NK-92 treated with Interleukin-12 subunit alpha and Interleukin-12 subunit beta, amount 100 ng/mL, for 24 hours (cell line): ENCODE measurements around the gene AIF1.
"Not testable (repeated sequence)": the region's sequence is repeated elsewhere in the genome, so short reads cannot be mapped to it uniquely, and the experiment has no call there.

Source experiments
- DNase-seq: peaks from one replicate; lab custom pipeline; 2025; lab: John Stamatoyannopoulos, UW

The AIF1 gene

DNA sequence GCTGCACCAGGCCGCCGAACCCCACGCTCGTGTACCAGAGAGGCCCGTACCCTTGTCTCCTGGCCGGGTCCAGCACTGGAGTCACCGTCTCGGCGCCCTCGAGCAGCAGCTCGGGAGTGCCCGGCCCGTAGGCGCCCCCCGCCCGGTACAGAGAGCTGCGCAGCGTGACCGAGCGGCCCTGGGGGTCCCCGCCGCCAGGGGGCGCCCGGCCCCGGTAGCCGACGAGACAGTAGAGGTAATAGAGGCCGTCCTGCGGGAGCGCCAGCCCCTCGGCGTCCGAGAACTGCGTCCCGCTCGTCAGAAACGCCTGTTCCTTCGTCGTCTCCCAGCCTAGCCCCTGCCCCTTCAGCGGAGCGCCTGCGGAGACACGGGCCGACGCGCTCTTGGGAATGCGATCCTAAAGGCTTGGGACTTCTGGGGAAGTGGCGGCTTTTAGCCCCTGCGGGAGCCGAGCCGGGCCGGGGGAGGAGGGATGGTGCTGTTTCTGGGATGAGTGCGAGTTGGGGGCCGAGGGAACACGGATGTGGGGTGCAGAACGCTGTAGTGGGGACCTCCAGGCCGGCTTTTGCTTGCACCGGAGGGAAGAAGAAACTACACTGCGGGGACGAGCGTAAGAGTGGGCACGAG lies 34.1 kb upstream of the AIF1 start:
- DNase-seq: peak; percentile 78

DNA sequence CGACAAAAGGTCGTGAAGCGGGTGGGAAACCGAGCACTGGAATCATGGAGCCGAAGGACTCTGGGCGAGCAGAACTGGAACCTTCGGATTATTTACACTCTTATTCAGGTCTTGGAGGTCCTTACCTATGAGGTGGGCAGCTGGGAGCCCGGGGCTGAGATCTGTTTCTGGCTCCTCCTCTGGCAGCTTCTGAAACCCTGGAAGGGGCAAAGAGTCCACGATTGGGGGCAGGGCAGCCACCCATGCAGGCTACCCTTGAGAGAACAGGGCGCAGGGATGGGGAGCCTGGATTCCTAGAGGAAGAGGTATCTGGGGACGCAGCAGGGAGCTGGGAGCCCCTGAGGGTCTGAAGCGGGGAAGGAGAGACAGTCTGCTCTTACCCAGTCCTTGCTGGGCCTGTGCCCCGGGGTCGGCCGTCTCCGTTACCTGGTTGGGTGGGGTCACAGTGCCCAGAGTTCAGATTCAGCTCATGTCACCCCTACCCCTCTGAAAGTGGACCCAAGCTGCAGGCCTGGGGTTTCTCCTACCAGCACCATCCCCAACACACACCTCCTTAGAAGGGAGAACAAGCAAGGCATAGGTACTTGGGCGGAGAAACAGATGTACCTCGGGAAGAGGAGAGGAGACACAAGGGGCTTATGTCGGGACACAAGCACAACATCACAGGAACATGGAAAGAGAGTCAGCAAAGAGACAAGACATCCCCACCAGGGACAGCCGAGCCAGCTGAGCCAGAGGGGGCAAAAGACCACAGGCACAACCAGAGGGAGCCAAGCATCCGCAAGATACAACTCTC lies 33.4 kb upstream of the AIF1 start:
- no peak for DNase-seq

DNA sequence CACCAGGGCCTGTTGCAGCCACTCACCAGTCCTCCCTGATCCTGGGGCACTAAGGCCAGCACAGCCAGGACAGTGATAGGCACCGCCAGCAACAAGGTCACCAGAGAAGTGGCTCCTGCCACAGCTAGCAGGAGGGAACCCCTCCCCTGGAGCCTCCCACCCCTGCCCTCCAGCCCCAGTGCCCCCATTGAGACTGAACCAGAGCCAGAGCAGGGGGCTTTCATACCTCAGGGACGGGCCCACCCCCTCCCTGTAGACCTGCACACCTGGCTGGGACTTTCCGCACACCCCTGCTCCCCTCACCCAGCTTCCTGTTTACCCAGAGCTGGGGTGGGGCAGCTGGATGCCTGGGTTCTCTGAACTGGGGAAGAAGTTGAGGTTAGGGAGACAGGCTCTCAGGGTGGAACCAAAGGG lies 32.8 kb upstream of the AIF1 start, which contains the start of gene LTB:
Gene LTB (minus strand): TSS at position 195 of the 414 bp plus-strand sequence. CDS start 7 bp downstream, at position 188.
- peak; percentile 70 for DNase-seq

DNA sequence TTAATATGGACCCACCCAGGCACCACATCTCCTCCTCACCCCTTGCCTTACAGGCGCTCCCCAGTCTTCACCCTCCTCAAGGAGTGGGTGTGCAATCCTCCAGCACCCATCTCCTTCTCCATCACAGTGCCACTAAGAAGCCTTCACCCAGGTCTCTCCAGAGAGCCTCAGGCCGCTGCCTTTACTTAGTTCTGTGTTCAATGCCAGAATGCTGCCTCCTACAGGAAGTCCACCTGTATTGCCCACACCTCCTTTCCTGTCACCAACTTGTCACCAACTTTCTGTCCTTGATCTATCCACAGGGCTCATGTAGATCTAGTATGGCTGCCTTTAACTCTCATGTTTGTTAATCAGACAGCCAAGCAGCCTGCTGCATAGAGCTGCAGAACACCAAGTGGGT lies 29.5 kb upstream of the AIF1 start:
- DNase-seq: no peak

GRCh38 chr6:31586008-31586407 lies 29.0 kb upstream of the AIF1 start, which contains the start of gene LST1:
TSS of gene LST1 (plus strand) at chr6:31586277. CDS start at chr6:31587300, 1,023 bp downstream.
- DNase-seq: no peak

DNA sequence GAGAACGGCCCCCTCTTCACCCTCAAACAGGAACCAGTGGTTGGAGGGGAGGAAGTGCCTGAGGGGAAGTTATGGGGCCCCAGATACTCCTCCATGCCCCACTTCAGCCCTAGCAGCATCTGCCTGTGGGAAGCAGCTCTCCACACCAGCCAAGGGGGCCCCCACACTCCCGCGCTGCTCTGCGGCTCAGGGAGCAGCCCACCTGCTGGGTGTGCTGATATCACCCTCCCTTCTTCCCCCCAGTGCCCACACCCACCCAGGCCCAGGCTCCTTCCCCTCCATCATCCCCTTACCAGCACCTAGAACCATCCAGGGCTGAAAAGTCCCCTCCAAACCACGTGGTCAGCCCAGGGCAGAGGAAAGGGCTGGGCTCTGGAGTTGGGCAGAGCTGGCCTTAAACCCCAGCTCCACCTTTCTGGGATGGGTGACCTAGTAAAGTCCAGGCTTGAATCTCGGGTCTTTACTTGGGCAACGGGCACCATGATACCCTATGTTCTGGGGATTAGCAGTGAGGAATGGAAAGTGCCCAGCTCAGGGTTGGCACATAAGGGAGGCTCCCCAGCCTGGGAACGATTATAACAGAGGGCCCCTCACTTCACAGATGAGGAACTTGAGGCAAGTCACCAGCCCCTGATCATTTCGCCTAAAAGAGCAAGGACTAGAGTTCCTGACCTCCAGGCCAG lies 28.3 kb upstream of the AIF1 start:
- no peak for DNase-seq

GRCh38 chr6:31587791-31588777 lies 26.9 kb upstream of the AIF1 start:
- no peak for DNase-seq

DNA sequence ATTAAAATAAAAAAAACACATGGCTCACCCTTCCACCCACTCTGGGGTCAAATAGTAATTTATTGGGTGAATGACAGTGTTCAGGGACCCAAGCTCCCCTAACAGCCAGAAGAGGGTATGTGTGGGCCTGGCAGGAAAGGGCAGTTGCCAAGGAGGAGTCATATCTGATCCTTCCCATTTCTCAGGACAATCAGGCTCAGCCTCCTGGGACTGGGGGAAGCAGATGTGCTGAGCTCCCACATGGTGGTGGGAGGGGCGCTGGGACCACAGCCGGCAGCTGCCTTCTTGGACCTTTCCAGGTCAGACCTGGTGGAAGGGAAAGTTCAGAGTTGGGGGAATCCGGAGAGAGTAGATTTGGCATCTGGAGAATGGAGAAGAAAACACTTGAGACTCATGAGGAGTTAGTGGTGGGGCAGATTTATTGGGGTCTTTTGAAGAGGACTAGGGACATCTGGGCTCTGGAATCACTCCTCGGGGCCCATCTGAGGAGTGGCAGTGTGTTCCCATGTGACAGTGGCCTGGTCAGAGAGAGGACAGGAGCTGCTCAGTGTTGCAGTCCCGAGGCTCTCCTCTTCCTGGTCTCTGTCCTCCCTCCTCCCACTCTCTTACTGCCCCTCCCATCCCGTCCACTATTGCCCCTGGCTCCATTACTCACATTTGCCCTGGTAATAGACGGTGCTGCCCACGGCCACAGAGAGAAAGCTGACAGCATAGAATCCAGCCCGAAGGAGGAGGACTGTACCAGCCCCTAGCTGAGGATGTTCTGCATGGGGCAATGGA lies 26.0 kb upstream of the AIF1 start:
- no peak for DNase-seq

DNA sequence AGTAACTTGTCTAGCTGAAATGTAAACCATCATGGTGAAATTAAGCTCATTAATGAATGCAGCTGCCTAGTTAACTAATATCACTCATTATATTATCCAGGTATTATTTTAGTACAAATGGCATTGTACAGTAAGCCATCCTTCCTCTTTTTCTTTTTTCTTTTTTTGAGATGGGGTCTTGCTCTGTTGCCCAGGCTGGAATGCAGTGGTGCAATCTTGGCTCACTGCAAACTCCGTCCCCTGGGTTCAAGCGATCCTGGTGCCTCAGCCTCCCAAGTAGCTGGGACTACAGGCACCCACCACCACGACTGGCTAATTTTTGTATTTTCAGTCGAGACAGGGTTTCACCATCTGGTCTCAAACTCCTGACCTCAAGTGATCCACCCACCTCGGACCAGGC lies 24.3 kb upstream of the AIF1 start:
- DNase-seq: not testable (repeated sequence)

DNA sequence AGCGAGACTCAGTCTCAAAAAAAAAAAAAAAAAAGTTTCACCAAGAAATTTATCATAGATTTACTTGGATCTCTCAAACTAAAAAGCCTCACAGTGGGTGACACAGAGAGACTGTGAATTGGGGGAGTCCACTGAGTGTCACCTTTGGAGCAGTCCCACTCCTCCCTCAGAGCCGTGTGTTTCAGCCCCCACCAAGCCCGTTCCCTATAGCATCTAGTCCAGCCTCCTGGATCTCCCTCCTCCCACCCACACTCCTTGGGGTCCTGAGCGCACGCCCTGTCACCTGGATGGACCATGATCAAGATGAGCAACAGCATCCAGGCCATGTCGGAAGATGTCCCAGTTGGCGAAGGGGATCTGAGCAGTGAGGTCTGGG lies 22.6 kb upstream of the AIF1 start:
- DNase-seq: no peak

DNA sequence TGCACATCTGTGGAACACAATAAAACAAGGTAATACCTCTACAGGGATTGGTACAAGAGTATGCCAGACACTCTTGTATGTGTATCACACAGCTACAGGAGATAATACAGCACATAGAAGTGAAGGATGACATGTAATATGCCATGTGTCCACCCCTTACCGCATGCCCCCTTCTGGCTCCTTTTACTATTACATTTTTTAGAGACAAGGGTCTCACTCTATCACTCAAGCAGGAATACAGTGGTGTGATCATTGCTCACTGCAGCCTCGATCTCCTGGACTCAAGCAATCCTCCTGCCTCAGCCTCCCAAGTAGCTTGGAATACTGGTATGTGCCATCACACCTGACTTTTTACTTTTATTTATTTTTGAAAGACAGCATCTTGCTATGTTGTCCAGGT lies 18.0 kb upstream of the AIF1 start:
- DNase-seq: peak; percentile 28

DNA sequence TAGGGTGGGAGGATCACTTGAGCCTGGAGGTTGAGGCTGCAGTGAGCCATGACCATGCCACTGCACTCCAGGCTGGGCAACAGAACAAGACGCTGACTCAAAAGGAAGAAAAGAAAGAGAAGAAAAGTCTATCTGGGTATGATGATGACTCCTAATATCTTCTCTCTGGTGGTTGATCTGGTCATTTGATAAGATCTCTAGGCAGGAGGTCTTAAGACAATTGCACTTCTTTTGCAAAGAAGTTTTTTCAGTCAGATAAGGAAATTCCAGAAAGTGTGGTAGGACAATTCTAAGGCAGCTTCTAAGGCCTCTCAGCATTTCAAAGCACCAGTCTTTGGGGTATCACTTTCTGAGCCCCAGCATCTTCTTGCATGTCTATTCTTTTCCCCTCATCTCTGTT lies 7.7 kb upstream of the AIF1 start:
- DNase-seq: no peak

DNA sequence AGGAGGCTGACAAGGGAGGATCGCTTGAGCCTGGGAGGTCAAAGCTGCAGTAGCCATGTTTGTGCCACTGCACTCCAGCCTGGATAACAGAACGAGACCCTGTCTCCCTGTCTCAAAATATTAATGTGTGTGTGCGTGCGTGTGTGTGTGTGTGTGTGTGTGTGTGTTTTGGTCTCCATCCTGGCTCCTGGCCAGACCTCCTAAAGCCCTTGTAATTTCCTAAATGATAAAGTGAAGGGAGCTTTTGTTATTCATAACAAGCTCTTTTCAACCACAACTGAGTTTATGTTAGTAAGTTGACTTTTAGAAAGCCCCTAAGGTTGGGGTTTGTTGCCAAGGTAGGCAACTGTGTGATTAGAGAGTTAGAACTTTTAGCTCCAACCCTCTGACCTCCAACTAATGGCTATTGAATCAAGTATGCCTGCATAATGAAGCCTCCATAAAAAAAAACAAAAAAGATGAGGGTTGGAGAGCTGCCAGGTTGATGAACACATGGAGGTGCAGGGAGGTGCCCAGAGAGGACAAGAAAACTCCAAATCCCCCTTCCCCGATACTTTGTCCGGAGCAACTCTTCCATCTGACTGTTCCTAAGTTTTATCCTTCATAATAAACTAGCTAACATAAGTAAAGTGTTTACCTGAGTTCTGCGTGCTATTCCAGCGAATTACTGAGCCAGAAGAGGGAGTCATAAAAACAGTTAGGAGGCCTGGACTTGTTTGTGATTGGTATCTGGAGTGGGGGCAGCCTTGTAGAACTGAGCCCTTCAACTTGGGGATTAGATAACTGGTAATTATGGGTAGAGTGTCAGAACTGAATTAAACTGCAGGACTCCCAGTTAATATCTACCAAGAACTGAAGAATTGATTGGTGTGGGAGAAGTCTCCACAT lies 5.3 kb upstream of the AIF1 start:
- no peak for DNase-seq

DNA sequence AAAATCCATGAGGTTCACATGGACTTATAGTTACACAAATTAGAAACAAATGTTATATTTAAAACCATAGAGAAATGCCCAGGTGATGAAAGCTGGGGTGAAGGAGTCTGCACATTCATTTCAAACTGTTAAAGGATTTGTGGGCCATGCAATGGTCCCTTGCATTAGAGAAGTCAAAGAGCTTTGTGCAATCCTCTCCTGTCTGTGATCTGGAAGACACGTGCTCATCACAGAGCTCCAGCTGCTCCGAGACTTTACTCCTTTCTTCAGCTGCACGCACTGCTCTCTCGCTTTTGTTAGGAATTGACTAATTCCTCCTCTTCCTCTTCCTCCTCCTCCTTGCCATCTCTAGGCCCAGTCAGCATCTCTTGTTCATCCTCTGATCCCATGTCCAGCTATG lies 4.1 kb upstream of the AIF1 start:
- no peak for DNase-seq

GRCh38 chr6:31614075-31614619 lies 887 bp upstream of the AIF1 start:
- DNase-seq: no peak

DNA sequence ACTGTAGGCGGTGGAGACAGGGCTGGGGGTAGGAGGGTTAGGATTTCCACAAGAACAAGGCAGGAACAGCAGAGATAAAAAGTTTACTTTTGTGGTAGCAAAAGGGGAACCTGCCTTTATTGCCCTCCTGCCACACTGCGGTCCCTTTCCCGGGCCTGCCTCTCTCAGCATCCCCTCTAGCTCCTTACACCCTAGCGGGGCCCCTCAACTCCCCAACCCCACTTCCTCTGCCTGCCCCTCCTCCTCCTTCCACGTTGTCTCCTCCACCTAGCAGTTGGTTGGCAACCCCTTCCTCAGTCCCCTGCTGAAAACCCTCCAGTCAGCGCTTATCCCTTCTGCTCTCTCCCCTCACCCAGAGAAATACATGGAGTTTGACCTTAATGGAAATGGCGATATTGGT lies 714 bp downstream of the AIF1 start:
- DNase-seq: no peak

- DNase-seq: no peak
Measured at GRCh38 chr6:31617010-31617409, 2.0 kb downstream of the AIF1 start.

DNA sequence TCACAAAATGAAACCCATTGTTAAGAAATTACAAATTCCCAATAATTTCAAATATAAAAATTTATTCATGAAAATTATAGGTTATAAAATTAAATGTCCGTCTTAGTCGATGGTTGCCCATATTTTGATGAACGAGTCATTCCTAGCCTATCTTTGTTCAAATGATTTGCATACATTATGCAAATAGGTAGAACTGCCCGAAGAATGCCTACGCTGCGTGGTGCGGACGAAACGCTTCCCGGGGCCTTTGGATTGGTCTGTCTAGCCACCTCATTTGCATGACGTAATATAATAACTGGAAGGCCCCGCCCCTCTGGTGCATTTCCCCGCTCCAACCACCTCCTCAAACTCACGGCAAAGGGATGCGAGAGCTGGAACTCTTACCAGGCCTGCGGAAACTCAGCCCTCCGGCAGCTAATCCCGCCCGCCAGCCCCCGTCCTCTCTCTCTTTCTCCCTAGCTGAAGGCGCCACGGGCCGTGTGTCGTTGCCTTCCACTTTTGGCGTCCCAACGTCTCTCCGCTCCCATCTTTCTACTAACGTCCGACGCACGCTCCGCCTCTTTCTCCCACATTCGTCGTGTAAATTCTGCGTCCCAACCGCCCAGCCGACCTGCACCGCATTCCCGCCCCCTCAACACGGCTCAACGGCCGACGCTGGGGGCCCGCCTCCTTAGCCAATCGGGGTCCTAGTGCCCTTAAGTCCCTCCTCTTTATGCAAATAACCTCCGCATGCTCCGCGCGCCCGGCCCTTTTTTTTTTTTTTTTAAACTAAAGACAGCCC lies 5.0 kb downstream of the AIF1 start:
- peak; percentile 100 for DNase-seq
